Iris pigment epithelial cell (primary cell): ENCODE data around the gene OR8D1.
A peak's percentile ranks its signal among the peaks of the same experiment; 100 is the strongest.
"Not testable (repeated sequence)": the region's sequence is repeated elsewhere in the genome, so short reads cannot be mapped to it uniquely, and the experiment has no call there.

ENCODE experiments used
- DNase-seq: peaks from one replicate; pipeline ENCODE4 v3.0.0-alpha.2; 2011; ENCODE audit warnings: low read depth

OR8D1 gene

DNA sequence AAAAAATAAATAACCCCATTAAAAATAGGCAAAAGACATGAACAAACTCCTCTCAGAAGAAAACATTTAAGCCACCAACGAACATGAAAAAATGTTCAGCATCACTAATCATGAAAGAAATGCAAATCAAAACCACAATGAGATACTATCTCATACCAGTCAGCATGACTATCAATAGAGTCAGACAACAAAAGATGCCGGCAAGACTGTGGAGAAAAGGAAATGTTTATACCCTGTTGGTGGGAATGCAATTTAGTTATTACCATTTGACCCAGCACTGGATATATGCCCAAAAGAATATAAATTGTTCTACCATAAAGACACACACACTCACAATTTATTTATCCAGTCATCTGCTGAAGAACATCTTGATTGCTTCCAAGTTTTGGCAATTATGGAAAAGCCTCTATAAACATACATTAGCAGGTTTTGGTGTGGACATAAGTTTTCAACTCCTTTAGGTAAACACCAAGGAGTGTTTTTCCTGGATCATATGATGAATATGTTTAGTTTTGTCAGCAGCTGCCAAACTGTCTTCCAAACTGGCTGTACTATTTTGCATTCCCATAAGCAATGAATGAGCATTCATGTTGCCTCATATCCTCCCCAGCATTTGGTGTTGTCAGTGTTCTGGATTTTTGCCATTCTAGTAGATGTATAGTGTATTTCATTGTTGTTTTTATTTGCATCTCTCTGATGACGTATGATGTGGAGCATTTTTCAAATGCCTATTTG, 28.0 kb downstream of the OR8D1 start:
- peak; percentile 96 for DNase-seq

DNA sequence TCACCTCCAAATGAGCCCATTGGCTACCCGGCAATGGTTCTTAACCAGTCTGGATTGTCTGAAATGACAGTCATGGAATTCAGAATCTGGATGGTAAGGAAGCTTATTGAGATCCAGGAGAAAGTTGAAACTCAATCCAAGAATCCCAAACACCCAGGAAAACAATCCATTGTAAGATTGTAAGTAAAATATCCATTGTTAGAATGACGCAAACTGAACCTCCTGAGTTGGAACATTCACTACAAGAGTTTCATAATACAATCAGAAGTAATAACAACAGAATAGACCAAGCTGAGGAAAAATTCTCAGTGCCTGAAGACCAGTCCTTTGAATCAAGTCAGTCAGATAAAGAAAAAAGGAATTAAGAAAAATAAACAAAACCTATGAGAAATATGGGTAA, 35.5 kb downstream of the OR8D1 start:
- peak; percentile 41 for DNase-seq

DNA sequence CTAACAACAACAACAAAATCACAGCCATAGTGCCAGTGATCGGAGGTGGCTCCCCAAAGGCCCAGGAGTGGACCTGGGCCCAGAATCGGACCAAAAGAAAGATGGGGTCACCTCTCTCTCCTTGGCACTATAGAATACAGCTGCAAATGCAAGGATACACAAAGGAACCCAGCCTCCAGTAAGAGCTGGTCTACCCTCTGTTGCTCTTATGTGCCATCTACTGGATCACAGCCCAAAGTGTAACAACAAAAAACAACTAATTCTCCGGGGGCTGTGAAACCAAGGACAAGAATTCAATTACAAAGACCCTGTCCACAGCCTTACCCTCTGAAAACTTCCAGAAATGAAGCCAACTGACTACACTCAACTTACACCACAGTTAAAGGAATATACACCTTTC, 35.9 kb downstream of the OR8D1 start:
- DNase-seq: no peak

DNA sequence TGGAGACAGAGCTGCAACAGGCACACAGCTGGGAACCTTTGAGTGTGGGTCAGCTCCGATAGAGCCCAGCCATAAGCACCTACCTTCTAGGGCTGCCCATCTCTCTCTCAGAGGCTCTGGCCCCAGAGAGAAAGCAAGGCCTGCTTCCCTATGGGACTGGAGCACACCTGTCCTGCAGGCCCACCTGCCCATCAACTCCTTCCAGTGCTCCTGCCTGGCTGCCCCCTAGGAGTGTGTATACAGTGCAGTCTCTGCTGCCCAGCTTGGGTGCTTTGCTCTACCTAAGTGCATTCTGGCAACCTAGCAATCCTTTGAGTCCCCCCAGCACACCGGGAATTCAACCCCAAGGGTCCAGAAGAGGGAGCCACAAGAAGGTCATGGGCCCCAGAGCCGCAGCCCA, 36.5 kb downstream of the OR8D1 start:
- no peak for DNase-seq

DNA sequence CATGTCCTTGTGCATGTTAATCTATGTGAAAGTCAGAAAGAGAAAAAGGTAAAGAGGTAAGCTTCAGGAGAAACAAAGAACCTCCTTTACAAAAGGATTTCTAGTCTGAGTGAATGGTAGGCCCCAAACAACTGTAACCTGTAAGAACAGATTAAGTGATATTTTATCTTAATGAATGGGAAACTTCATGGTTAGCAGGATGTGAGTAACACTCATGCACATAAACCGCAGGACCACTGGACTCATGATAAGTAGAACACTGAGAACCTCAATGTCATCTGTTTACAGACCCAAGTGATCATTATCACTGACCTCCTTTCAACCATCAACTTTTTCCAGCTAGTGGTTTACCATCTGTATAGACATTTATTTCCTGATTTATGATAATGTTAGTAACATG, 37.7 kb downstream of the OR8D1 start:
- DNase-seq: peak; percentile 97

DNA sequence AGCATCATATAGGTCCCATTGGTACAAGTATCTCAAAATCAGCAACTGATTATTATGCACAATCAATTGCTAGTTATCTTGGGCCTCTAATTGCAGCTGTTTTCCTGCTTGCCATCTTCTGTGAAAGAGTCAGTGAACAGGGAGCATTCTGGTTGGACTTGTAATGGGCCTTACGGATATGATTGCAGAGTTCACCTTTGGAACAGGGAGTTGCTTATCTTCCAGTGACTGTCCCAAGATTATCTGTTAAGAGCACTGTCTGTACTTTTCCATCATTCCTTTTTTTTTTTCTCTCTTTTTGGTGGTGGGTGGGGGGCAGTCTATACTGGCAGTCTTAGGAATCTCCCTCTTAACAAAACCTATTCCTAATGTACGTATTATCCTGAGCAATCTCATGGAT, 39.7 kb downstream of the OR8D1 start:
- no peak for DNase-seq

DNA sequence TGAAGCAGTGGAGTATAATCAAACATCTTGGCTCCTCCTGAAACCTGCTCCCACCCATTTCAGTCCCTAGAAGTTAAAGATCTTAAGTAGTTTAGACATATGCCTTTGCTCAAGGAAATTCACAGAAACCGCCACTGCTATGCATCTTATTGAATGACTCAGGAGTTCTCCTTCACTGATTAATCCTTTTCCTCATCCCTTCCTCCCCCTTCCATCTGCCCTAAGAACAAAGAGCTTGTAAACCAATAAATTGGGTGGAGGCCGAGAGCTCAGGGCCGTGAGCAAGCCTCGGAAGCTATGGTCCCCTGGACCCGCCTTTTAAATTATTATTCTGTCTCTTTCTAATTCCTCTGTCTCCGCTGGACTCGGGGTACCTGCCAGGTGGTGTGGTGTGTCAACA, 42.9 kb downstream of the OR8D1 start:
- peak; percentile 38 for DNase-seq

DNA sequence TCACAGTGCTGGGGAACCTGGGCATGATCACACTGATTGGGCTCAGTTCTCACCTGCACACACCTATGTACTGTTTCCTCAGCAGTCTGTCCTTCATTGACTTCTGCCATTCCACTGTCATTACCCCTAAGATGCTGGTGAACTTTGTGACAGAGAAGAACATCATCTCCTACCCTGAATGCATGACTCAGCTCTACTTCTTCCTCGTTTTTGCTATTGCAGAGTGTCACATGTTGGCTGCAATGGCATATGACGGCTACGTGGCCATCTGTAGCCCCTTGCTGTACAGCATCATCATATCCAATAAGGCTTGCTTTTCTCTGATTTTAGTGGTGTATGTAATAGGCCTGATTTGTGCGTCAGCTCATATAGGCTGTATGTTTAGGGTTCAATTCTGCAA, 48.7 kb downstream of the OR8D1 start:
- DNase-seq: not testable (repeated sequence)

DNA sequence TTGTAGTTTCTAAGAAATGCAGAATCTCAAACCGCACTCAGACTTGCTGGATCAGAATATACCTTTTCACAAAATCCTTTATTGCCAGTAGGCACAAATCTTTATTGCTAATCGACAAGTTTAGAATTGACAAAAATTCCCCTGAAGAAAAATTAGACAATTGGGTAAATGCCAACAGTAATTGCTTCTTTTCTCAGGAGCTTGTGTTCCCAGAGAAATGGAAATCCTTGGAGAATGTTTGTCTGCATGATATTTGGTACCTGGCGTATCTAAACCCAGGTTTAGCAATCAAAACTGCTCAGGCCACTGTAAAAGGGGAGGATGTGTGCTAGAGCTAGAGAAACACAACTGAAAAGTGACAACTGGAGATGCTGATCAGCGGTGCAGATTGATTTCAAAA, 57.7 kb downstream of the OR8D1 start, which contains the start of gene OR8G5:
TSS of gene OR8G5 (plus strand) at position 301 of the 400 bp plus-strand sequence. CDS start 8,556 bp downstream, outside the sequence.
- DNase-seq: no peak
